GM18520 (cell line): ENCODE data around the gene RABGEF1.
"Not testable (repeated sequence)": the region's sequence is repeated elsewhere in the genome, so short reads cannot be mapped to it uniquely, and the experiment has no call there.

ENCODE experiments used
- ATAC-seq: cut with Tn5 transposase; IDR thresholded peaks from one replicate; pipeline ENCODE4 v1.9.1; 2021; ENCODE audit not compliant: unreplicated experiment

Gene RABGEF1

GRCh38 chr7:66740302-66740979, at the start of gene RABGEF1:
Gene RABGEF1, plus strand, starts transcription at chr7:66740733. Its CDS starts 31,167 bp downstream, at chr7:66771900.
- peak; percentile 85 for ATAC-seq

- no peak for ATAC-seq
Measured at GRCh38 chr7:66693331-66693730, 47.2 kb upstream of the RABGEF1 start.

DNA sequence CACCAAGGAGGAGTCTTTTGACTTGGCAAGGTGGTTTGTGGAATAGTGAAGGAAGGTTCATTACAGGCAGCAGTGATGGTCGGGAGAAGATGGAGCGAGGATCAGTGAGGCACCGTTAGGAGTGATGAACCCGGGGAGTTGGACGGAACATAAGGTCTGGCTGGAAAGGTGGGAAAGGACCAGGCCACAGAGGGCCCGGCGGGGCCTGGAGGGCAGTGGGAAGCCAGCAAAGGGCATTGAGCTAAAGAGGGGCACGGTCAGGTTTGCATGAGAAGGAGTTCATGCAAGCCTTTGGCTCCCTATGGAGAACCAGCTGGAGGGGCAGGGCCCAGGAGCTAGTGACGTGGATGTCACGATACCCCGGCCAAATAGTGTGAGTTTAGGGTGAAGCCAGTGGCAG, 46.2 kb upstream of the RABGEF1 start:
- no peak for ATAC-seq

GRCh38 chr7:66695417-66695816, 45.1 kb upstream of the RABGEF1 start:
- not testable (repeated sequence) for ATAC-seq

DNA sequence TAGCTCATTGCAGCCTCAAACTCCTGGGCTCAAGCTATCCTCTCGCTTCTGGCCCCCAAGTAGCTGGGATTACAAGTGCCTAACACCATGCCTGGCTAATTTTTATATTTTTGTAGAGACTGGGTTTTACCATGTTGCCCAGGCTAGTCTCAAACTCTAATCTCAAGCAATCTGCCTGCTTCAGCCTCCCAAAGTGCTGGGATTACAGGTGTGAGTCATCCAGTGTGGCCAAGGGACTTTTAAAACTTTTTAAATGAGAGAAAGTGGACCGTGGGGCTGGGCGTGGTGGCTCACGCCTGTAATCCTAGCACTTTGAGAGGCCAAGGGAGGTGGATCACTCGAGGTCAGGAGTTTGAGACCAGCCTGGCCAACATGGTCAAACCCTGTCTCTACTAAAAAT, 44.4 kb upstream of the RABGEF1 start:
- ATAC-seq = not testable (repeated sequence)

GRCh38 chr7:66696774-66697191, 43.8 kb upstream of the RABGEF1 start:
- ATAC-seq = no peak

- no peak for ATAC-seq
Measured at GRCh38 chr7:66697449-66698438, 42.8 kb upstream of the RABGEF1 start.

DNA sequence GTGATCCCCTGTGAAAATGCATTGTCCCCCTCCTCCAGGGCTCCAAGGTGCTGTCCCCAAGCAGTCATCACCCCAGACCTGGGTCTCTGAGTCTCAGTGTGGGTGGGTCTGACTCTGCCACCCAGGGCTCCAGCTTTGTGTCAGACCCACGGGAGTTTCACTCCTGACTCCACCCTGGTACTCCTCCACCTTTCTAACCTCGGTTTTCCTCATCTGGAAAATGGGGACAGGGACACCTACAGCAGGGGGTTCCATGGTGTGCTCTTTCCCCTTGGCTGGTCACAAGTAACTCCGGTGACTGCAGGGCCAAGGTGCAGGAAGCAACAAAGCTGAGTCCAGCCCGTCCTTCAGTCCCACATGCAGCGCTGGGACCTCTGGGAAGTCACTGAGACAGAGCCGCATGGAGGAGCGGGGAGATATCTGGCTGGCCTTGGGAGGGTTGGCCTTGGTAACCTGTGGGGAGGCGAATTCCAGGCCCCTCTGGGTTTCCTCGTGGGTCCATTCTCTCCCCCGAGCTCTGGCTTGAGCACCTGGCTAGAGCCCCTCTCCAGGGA, 41.8 kb upstream of the RABGEF1 start:
- ATAC-seq = no peak

DNA sequence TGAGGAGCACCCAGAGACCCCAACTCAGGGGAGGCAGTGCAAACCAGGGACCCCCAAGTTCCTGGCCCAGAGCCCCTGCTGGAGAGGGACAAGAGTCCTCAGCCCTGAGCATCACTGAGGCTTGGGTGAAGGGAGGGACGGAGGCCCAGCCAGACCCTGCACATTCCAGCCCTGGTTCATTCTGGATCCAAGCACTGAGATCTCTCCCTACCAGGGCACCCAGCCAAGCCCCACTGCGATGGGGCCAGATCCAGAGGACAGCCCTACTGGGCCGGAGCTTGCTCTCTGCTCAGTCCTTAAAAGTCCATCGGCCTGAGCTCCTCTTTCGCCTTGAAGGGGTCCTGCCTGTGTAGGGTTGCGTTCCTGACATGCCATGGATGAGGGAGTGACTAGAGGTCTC, 40.5 kb upstream of the RABGEF1 start:
- ATAC-seq = no peak

DNA sequence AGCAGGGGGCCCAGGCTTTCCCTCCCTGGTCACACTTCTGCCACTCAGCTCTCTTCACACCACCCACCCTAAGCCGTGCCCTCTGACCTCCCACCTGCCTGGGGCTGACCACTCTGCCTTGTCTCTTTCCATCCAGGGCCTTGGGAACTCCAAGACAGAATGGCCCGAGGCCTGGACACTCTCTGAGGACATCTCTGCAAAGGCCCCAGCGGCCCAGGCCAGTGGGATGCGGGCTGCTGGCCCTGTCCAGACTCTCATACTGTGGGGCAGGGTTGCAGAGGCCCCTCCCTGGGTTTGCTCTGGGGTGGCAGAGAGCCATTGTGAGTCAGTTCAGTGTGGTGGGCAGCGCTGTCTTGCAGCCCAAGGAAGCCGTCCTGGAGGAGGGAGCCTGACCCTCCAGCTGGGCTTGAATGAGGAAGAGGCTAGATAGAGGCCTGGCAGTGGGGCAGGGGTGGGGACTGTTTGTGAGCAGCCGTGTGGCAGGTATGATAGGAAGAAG, 39.9 kb upstream of the RABGEF1 start:
- no peak for ATAC-seq

DNA sequence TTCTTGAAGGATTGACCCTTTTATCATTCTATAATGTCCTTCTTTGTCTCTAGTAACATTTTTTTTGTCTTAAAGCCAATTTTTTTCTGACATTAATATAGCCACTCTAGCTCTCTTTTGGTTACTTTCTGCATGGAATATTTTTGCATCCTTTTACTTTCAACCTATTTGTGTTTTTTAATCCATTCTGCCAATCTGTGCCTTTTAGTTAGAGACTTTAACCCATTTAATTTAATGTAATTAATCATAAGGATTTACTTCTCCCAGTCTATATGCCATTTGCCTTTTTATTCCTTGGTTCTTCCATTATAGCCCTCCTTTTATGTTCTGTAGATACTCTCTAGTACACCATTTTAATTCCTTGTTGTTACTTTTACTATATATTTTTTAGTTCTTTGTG, 32.7 kb upstream of the RABGEF1 start:
- ATAC-seq = no peak

DNA sequence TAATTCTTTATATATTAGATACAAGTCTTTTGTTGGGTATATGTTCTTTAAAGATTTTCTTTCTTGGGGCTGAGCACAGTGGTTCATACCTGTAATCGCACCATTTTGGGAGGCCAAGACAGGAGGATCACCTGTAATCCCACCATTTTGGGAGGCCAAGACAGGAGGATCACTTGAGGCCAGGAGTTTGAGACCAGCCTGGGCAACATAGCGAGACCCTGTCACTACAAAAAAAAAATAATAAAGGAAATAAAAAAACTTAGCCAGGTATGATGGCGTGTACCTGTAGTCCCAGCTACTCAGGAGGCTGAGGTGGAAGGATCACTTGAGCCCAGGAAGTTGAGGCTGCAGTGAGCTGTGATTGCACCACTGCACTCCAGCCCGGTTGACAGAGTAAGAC, 29.8 kb upstream of the RABGEF1 start:
- ATAC-seq = not testable (repeated sequence)

- no peak for ATAC-seq
Measured at GRCh38 chr7:66713687-66714086, 26.8 kb upstream of the RABGEF1 start.

DNA sequence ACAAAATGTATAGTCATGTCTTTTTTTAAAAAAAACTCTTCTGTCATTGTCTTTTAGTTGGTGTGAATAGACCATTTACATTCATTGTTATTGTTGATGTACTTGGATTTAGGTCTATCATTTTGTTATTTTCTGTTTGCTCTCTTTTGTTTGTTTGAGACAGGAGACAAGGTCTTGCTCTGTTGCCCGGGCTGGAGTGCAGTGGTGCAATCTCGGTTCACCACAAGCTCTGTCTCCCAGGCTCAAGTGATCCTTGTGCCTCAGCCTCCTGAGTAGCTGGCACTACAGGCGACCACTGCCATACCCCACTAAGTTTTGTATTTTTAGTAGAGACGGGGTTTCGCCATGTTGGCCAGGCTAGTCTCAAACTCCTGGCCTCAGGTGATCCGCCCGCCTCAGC, 23.9 kb upstream of the RABGEF1 start:
- ATAC-seq = not testable (repeated sequence)

- no peak for ATAC-seq
Measured at GRCh38 chr7:66720561-66720960, 20.0 kb upstream of the RABGEF1 start.

GRCh38 chr7:66725843-66726242, 14.7 kb upstream of the RABGEF1 start:
- no peak for ATAC-seq

DNA sequence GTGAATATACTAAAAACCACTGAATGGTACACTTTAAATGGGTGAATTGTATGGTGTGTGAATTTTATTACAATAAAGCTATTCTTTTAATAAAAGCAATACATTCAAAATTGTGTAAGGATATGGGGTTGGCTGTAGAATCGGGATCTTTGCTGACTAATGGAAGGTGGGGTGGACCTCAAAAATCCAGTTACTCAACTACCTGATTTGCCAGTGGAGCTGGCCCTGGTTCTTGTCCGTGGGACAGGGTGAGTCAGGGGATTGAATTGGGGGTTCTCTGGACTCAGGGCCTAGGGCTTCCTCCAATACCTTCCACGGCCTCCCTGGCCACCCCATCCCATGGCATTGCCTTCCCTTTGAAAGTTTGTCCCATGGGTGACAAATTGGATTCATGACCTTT, 13.5 kb upstream of the RABGEF1 start:
- ATAC-seq = no peak

DNA sequence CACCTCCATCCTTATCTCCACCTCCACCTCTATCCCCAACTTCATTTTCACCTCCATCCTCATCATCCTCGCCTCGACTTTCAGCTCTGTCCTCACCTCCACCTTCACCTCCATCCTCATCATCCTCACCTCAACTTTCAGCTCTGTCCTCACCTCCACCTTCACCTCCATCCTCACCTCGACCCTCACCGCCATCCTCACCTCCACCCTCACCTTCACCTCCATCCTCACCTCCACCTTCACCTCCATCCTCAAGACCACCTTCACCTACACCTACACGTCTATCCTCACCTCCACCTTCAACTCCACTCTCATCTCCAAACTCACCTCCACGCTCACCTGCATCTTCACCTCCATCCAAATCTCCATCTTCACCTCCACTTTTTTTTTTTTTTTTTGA, 12.0 kb upstream of the RABGEF1 start:
- no peak for ATAC-seq

DNA sequence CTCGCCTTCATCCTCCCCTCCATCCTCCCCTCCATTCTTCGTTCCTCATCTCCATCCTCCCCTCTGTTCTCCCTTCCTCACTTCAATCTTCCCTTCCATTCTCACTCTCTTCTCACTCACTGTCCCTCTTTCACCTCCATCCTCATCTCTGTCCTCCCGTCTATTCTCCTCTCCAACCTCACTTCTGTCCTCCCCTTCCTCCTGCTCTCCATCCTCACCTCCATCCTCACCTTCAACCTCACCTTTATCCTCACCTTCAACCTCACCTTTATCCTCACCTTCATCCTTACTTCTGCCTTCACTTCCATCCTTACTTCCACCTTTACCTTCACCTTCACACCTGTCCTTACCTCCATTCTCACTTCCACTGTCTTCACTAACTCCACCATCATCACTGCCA, 11.3 kb upstream of the RABGEF1 start:
- ATAC-seq = no peak

- no peak for ATAC-seq
Measured at GRCh38 chr7:66731986-66732385, 8.5 kb upstream of the RABGEF1 start.

GRCh38 chr7:66732439-66732838, 8.1 kb upstream of the RABGEF1 start:
- ATAC-seq = no peak

DNA sequence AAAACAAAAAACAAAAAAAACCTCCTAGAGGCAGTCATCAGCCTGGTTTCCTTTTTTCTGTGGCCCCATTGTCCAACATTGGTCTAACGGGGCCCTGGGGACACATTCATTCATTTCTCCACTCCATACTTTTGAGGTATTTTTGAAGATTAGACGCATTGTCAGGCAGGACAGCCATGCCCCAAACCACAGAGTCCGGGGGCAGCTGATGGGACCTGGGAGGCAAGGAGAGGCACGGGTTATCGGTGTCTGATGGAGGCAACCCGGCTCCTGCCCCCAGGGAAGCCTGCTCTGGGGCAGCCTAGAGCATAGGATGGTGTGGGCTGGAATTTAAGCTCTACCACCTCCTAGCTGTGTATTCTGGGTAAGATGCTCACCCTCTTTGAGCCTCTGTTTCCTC, 6.5 kb upstream of the RABGEF1 start:
- ATAC-seq = no peak
